Measurements from ENCODE around the gene CFAP53.
"Not testable (repeated sequence)": the region's sequence is repeated elsewhere in the genome, so short reads cannot be mapped to it uniquely, and the experiment has no call there.

CFAP53 gene

GRCh38 chr18:50266248-50266704 lies at the start of gene CFAP53:
Gene CFAP53, minus strand, starts transcription at chr18:50266495. Its CDS starts 91 bp downstream, at chr18:50266404.
- peak; percentile 84 for DNase-seq

- DNase-seq = no peak
These were observed 49.0 kb upstream of the CFAP53 start for GRCh38 chr18:50315100-50315871.

- no peak for DNase-seq
These were observed 47.7 kb upstream of the CFAP53 start for GRCh38 chr18:50313873-50314460.

GRCh38 chr18:50313031-50313607 lies 46.8 kb upstream of the CFAP53 start:
- no peak for DNase-seq

- DNase-seq = no peak
These were observed 46.2 kb upstream of the CFAP53 start for GRCh38 chr18:50312296-50313030.

GRCh38 chr18:50311650-50312049 lies 45.4 kb upstream of the CFAP53 start:
- no peak for DNase-seq

GRCh38 chr18:50310080-50310479 lies 43.8 kb upstream of the CFAP53 start:
- DNase-seq = no peak

GRCh38 chr18:50308851-50309250 lies 42.6 kb upstream of the CFAP53 start:
- DNase-seq = not testable (repeated sequence)

GRCh38 chr18:50307738-50308470 lies 41.6 kb upstream of the CFAP53 start:
- DNase-seq = peak; percentile 89

- no peak for DNase-seq
These were observed 41.1 kb upstream of the CFAP53 start for GRCh38 chr18:50307400-50307737.

GRCh38 chr18:50306944-50307343 lies 40.6 kb upstream of the CFAP53 start:
- DNase-seq = no peak

- no peak for DNase-seq
These were observed 34.8 kb upstream of the CFAP53 start for GRCh38 chr18:50301074-50301473.

- no peak for DNase-seq
These were observed 33.5 kb upstream of the CFAP53 start for GRCh38 chr18:50299626-50300388.

GRCh38 chr18:50298443-50299284 lies 32.4 kb upstream of the CFAP53 start:
- no peak for DNase-seq

GRCh38 chr18:50297621-50298442 lies 31.5 kb upstream of the CFAP53 start:
- peak; percentile 52 for DNase-seq

GRCh38 chr18:50293039-50293438 lies 26.7 kb upstream of the CFAP53 start:
- DNase-seq = no peak

- DNase-seq = no peak
These were observed 22.8 kb upstream of the CFAP53 start for GRCh38 chr18:50289108-50289443.

GRCh38 chr18:50288348-50289107 lies 22.2 kb upstream of the CFAP53 start:
- not testable (repeated sequence) for DNase-seq

Measured in CD4-positive, alpha-beta T cell treated with Interleukin-4 for 4 hours (primary cell).